NCI-H2171 treated with DMSO at 0.1 percent for 48 hours (cell line): ENCODE data around the gene MAG.

Experiments used
- DNase-seq: peaks from one replicate; lab custom pipeline; 2025; lab: John Stamatoyannopoulos, UW

MAG gene

GRCh38 chr19:35299523-35300338 is 7.8 kb downstream of the MAG start:
- no peak for DNase-seq

- no peak for DNase-seq
Measured at GRCh38 chr19:35300339-35300649, 8.3 kb downstream of the MAG start.

GRCh38 chr19:35301961-35302360 is 10.0 kb downstream of the MAG start:
- no peak for DNase-seq

GRCh38 chr19:35302446-35302845 is 10.5 kb downstream of the MAG start:
- no peak for DNase-seq

GRCh38 chr19:35303357-35303915 is 11.5 kb downstream of the MAG start:
- no peak for DNase-seq

GRCh38 chr19:35304036-35304435 is 12.1 kb downstream of the MAG start:
- no peak for DNase-seq

GRCh38 chr19:35305181-35305580 is 13.2 kb downstream of the MAG start:
- DNase-seq, result no peak

- DNase-seq, result peak; percentile 14
Measured at GRCh38 chr19:35306473-35307246, 14.7 kb downstream of the MAG start.

- DNase-seq, result no peak
Measured at GRCh38 chr19:35307931-35308330, 16.0 kb downstream of the MAG start.

GRCh38 chr19:35308910-35309309 is 16.9 kb downstream of the MAG start:
- no peak for DNase-seq

- no peak for DNase-seq
Measured at GRCh38 chr19:35309481-35310279, 17.7 kb downstream of the MAG start.

GRCh38 chr19:35310331-35310730 is 18.4 kb downstream of the MAG start:
- DNase-seq, result no peak

GRCh38 chr19:35310811-35311465 is 19.0 kb downstream of the MAG start:
- DNase-seq, result no peak

- no peak for DNase-seq
Measured at GRCh38 chr19:35311901-35312665, 20.1 kb downstream of the MAG start.

- DNase-seq, result no peak
Measured at GRCh38 chr19:35313587-35313986, 21.6 kb downstream of the MAG start.

GRCh38 chr19:35314031-35314430 is 22.1 kb downstream of the MAG start:
- DNase-seq, result no peak

GRCh38 chr19:35314858-35315470 is 23.0 kb downstream of the MAG start:
- DNase-seq, result no peak

- no peak for DNase-seq
Measured at GRCh38 chr19:35315883-35316282, 23.9 kb downstream of the MAG start.

GRCh38 chr19:35316560-35316959 is 24.6 kb downstream of the MAG start:
- no peak for DNase-seq

GRCh38 chr19:35317464-35318043 is 25.6 kb downstream of the MAG start:
- DNase-seq, result no peak
